ENCODE data around the gene KCNMB1.

- TF ChIP-seq CTCF (IDR thresholded peaks at IDR 0.05) (no peak), EZH2 (IDR thresholded peaks at IDR 0.05) (no peak)
Observed at GRCh38 chr5:170377027-170377426, 12.1 kb downstream of the KCNMB1 start.

Data from neural progenitor cell (in vitro differentiated cells).